GM23338 (cell line): Measurements from ENCODE around the gene ASAP2. TPM values are rescaled to one million over a fixed set of nuclear protein-coding genes. Genes with fewer than 3 reads are reported as not detected.

Experiments used
- ATAC-seq: fragments of 200-7000 bp; cut with Tn5 transposase; 3 replicates; pipeline ENCODE4 v1.9.1; 2020
- DNase-seq: peaks from one replicate; pipeline ENCODE4 v3.0.0-alpha.2; 2015; ENCODE audit warnings: low spot score
- H2AFZ ChIP-seq: fragments of 200-600 bp; sonication (generic); 2 replicates; pipeline ENCODE4 v1.8.0; 2016; ENCODE audit warnings: antibody characterized with exemption, mild to moderate bottlenecking, moderate library complexity
- H3F3A ChIP-seq: fragments of 200-600 bp; sonication (generic); replicated peaks from 2 replicates; pipeline ENCODE4 v1.8.0; 2017; ENCODE audit warnings: antibody characterized with exemption, mixed run types, low read depth
- H3K27ac ChIP-seq: fragments of 200-600 bp; sonication (generic); 2 replicates; pipeline ENCODE4 v1.6.1; 2016; ENCODE audit warnings: low read depth
- H3K27me3 ChIP-seq: fragments of 200-600 bp; sonication (generic); 2 replicates; pipeline ENCODE4 v1.8.0; 2016; ENCODE audit warnings: mild to moderate bottlenecking, mixed run types, moderate library complexity; ENCODE audit not compliant: insufficient read depth
- H3K36me3 ChIP-seq: fragments of 200-600 bp; sonication (generic); 2 replicates; pipeline ENCODE4 v1.8.0; 2016; ENCODE audit warnings: mild to moderate bottlenecking; ENCODE audit not compliant: insufficient read depth
- H3K4me1 ChIP-seq: fragments of 200-600 bp; sonication (generic); 2 replicates; pipeline ENCODE4 v1.8.0; 2016; ENCODE audit warnings: mild to moderate bottlenecking, moderate library complexity; ENCODE audit not compliant: insufficient read depth
- H3K4me2 ChIP-seq: fragments of 200-600 bp; sonication (generic); 2 replicates; pipeline ENCODE4 v1.7.1; 2017; ENCODE audit warnings: mixed run types
- H3K4me3 ChIP-seq: fragments of 200-600 bp; sonication (generic); 2 replicates; pipeline ENCODE4 v1.6.1; 2016; ENCODE audit warnings: mixed run types
- H3K79me2 ChIP-seq: fragments of 200-600 bp; sonication (generic); replicated peaks from 2 replicates; pipeline ENCODE4 v1.8.0; 2017; ENCODE audit warnings: mild to moderate bottlenecking; ENCODE audit not compliant: insufficient read depth
- H3K9me2 ChIP-seq: fragments of 200-600 bp; sonication (generic); 2 replicates; pipeline ENCODE4 v1.8.0; 2017; ENCODE audit not compliant: insufficient read depth
- H4K20me1 ChIP-seq: fragments of 200-600 bp; sonication (generic); replicated peaks from 2 replicates; pipeline ENCODE4 v1.8.0; 2017; ENCODE audit warnings: mild to moderate bottlenecking; ENCODE audit not compliant: insufficient read depth
- H3K27ac Mint-ChIP-seq: 2 replicates; pipeline ENCODE4 v1.8.0; 2020; ENCODE audit warnings: inconsistent platforms, mild to moderate bottlenecking, moderate library complexity, mixed read lengths
- H3K27me3 Mint-ChIP-seq: 3 replicates; pipeline ENCODE4 v1.8.0; 2022; ENCODE audit warnings: low read depth, mild to moderate bottlenecking, moderate library complexity, mixed read lengths, inconsistent platforms; ENCODE audit not compliant: insufficient read depth, poor library complexity
- H3K36me3 Mint-ChIP-seq: 3 replicates; pipeline ENCODE4 v1.8.0; 2021; ENCODE audit warnings: low read depth, mild to moderate bottlenecking, inconsistent platforms, moderate library complexity, mixed read lengths
- H3K4me1 Mint-ChIP-seq: 3 replicates; pipeline ENCODE4 v1.8.0; 2020; ENCODE audit warnings: mild to moderate bottlenecking, inconsistent platforms, mixed read lengths
- H3K4me3 Mint-ChIP-seq: 3 replicates; pipeline ENCODE4 v1.8.0; 2021; ENCODE audit warnings: moderate library complexity, mild to moderate bottlenecking, inconsistent platforms, mixed read lengths
- H3K9me3 Mint-ChIP-seq: 3 replicates; pipeline ENCODE4 v1.8.0; 2020; ENCODE audit warnings: moderate library complexity, mild to moderate bottlenecking, inconsistent platforms, mixed read lengths
- CREB1 ChIP-seq: fragments of 250-450 bp; sonication (Bioruptor Pico); IDR thresholded peaks from 2 replicates; pipeline ENCODE4 v1.5.0; 2020; ENCODE audit warnings: low read depth, mild to moderate bottlenecking, moderate library complexity
- EZH2 ChIP-seq: fragments of 200-600 bp; sonication (generic); IDR thresholded peaks from one replicate; pipeline ENCODE4 v1.8.0; 2017; ENCODE audit warnings: antibody characterized with exemption, mild to moderate bottlenecking, low read depth; ENCODE audit not compliant: unreplicated experiment
- JUNB ChIP-seq: IDR thresholded peaks from one replicate; pipeline ENCODE4 v1.6.1; 2016; ENCODE audit warnings: antibody characterized with exemption; ENCODE audit not compliant: unreplicated experiment
- NANOG ChIP-seq: IDR thresholded peaks from 2 replicates; pipeline ENCODE4 v1.6.1; 2016; ENCODE audit warnings: antibody characterized with exemption, borderline replicate concordance
- POLR2AphosphoS5 ChIP-seq: IDR thresholded peaks from 2 replicates; pipeline ENCODE4 v1.6.1; 2016; ENCODE audit warnings: antibody characterized with exemption, low read depth
- STAT1 ChIP-seq: IDR thresholded peaks from one replicate; pipeline ENCODE4 v1.6.1; 2016; ENCODE audit warnings: antibody characterized with exemption; ENCODE audit not compliant: unreplicated experiment
- ZNF114 ChIP-seq: fragments of 250-450 bp; sonication (Bioruptor Pico); IDR thresholded peaks from 2 replicates; pipeline ENCODE4 v1.5.0; 2020; ENCODE audit warnings: mild to moderate bottlenecking, moderate library complexity
- ZNF331 ChIP-seq: fragments of 250-450 bp; sonication (Bioruptor Pico); IDR thresholded peaks from 2 replicates; pipeline ENCODE4 v1.5.0; 2020; ENCODE audit warnings: low read depth, mild to moderate bottlenecking, moderate library complexity
- polyA plus RNA-seq: library from polyadenylated mRNA; unstranded; fragments of >200 nt; fragmentation: Nextera tagmentation; extraction: Ambion mirVana; gene quantifications from 2 replicates; pipeline ENCODE4 v1.2.1, GENCODE V29; 2016
- total RNA-seq: library from RNA; depleted of rRNA; stranded (reverse); fragments of >200 nt; shearing (Covaris generic); gene quantifications from 2 replicates; pipeline ENCODE4 v1.2.3, GENCODE V29; 2014
- TF ChIP-seq, protein P1 (sequence below), 2 experiments: fragments of 200-600 bp in 1 of 2; sonication (generic) in 1 of 2; conservative IDR thresholded peaks; 2 replicates each; pipeline versions ENCODE4 v1.5.1 to v1.6.1; 2016 to 2017; ENCODE audit warnings: antibody characterized with exemption in 2 of 2, low read depth in 2 of 2, mild to moderate bottlenecking in 2 of 2, moderate library complexity in 1 of 2

ASAP2 gene
- total and polyA plus RNA-seq, 2 experiments from 2014 or later, result 2.6 to 15.6 TPM

- no peaks in the 10 kb centered on the region for H3K36me3 ChIP-seq
- no peak overlapping the region for H3K27ac ChIP-seq
- Mint-ChIP-seq H3K27me3 (no peaks in the 10 kb centered on the region), H3K4me1 (peaks cover 12% of the 10 kb centered on the region), H3K27ac (no peak overlapping the region), H3K9me3 (no peaks in the 10 kb centered on the region), H3K4me3 (no peak overlapping the region), H3K36me3 (no peaks in the 10 kb centered on the region)
- H3K4me2 ChIP-seq, result no peak overlapping the region
- H3K27me3 ChIP-seq, result no peaks in the 10 kb centered on the region
- ATAC-seq, result peak; percentile 55
- no peaks in the 10 kb centered on the region for H3F3A ChIP-seq
- peak; percentile 27 for DNase-seq
- no peak overlapping the region for H2AFZ ChIP-seq
- TF ChIP-seq JUNB (no peak), CREB1 (no peak), NANOG (no peak)
- H3K9me2 ChIP-seq, result no peaks in the 10 kb centered on the region
- H4K20me1 ChIP-seq, result peaks cover 5% of the 10 kb centered on the region; the same call in 1 of the 2 replicates
- no peak overlapping the region for H3K4me3 ChIP-seq
- 0 out of 2 replicates have a peak, but pooled peaks cover 4% of the 10 kb centered on the region for H3K4me1 ChIP-seq
- no peaks in the 10 kb centered on the region for H3K79me2 ChIP-seq
Observed at GRCh38 chr2:9315280-9315847, 108.8 kb downstream of the ASAP2 start.

DNA sequence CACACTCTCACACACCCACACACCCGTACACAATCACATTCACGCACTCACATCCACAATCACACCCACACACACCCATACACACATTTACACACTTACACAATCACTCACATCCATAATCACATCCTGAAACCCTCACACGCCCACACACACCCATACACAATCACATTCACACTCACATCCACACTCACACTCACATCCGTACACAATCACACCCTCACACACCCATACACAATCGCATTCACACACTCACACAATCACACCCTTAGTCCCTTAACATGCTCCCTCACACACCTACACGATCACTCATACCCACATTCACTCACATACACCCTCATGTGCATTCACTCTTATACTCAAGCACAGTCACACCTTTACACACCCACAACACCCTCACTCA lies 110.9 kb downstream of the ASAP2 start:
- no peak for TF ChIP-seq EZH2
- no peak for TF ChIP-seq POLR2AphosphoS5
- TF ChIP-seq ZNF114, result no peak
- TF ChIP-seq STAT1, result no peak
- TF ChIP-seq ZNF331, result no peak
- TF ChIP-seq, protein P1, sequence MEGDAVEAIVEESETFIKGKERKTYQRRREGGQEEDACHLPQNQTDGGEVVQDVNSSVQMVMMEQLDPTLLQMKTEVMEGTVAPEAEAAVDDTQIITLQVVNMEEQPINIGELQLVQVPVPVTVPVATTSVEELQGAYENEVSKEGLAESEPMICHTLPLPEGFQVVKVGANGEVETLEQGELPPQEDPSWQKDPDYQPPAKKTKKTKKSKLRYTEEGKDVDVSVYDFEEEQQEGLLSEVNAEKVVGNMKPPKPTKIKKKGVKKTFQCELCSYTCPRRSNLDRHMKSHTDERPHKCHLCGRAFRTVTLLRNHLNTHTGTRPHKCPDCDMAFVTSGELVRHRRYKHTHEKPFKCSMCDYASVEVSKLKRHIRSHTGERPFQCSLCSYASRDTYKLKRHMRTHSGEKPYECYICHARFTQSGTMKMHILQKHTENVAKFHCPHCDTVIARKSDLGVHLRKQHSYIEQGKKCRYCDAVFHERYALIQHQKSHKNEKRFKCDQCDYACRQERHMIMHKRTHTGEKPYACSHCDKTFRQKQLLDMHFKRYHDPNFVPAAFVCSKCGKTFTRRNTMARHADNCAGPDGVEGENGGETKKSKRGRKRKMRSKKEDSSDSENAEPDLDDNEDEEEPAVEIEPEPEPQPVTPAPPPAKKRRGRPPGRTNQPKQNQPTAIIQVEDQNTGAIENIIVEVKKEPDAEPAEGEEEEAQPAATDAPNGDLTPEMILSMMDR (conservative IDR thresholded peaks at IDR 0.05; ENCODE audit: low read depth in 2 of 2), result no peak
- DNase-seq, result no peak
- no peaks in the 10 kb centered on the region for H3K9me3 Mint-ChIP-seq
- ATAC-seq, result no peak
- no peak overlapping the region for H2AFZ ChIP-seq
- no peak overlapping the region for H3K27ac ChIP-seq
- H3K4me3 Mint-ChIP-seq, result no peak overlapping the region
- H3K4me1 ChIP-seq, result no peaks in the 10 kb centered on the region
- no peaks in the 10 kb centered on the region for H3K27me3 ChIP-seq
- no peaks in the 10 kb centered on the region for H3K27me3 Mint-ChIP-seq
- peaks cover 5% of the 10 kb centered on the region; the same call in 1 of the 2 replicates for H4K20me1 ChIP-seq
- peaks cover 6% of the 10 kb centered on the region for H3K4me1 Mint-ChIP-seq
- H3K36me3 Mint-ChIP-seq, result no peaks in the 10 kb centered on the region; the same call in 2 of the 3 replicates
- no peaks in the 10 kb centered on the region for H3K36me3 ChIP-seq
- H3K4me2 ChIP-seq, result no peak overlapping the region
- H3F3A ChIP-seq, result no peaks in the 10 kb centered on the region
- H3K79me2 ChIP-seq, result no peaks in the 10 kb centered on the region
- no peak overlapping the region for H3K27ac Mint-ChIP-seq
- H3K9me2 ChIP-seq, result no peaks in the 10 kb centered on the region
- H3K4me3 ChIP-seq, result no peak overlapping the region
